NCI-H2029 treated with DMSO at 0.1 percent for 48 hours (cell line): Measurements from ENCODE around the gene PSMD8.
"Not testable (repeated sequence)": the region's sequence is repeated elsewhere in the genome, so short reads cannot be mapped to it uniquely, and the experiment has no call there.

Source experiments
- DNase-seq: peaks from one replicate; lab custom pipeline; 2025; lab: John Stamatoyannopoulos, UW

The PSMD8 gene

DNA sequence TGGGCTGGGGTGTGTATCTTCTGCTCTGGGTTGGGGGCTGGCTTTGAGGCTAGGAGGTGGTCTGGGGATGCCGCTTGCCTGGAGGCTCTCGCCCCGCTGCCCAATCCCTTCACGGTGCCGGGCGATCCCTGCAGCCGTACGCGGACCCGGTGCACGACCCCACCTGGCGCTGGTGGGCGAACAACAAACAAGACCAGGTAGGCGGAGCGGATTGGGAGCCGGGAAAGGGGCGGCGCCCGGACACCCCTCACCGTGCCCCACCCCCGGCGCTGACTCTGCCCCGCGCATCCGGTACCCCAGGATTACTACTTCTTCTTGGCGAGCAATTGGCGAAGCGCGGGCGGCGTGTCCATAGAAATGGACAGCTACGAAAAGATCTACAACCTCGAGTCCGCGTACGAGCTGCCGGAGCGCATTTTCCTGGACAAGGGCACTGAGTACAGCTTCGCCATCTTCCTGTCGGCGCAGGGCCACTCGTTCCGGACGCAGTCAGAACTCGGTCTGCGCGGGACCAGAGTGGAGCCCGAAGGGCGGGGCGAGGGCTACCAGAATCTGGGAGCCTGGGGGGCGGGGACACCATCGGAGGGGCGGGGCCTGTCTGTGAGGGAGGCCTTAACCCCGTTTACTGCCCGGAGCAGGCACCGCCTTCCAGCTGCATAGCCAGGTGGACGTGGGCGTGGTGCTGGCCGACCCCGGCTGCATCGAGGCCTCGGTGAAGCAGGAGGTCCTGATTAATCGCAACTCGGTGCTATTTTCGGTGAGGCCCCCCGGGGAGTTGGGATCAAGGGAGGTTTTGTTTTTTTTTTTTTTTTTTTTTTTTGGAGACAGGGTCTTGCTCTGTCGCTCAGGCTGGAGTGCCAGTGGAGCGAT is 12.1 kb upstream of the PSMD8 start:
- no peak for DNase-seq

DNA sequence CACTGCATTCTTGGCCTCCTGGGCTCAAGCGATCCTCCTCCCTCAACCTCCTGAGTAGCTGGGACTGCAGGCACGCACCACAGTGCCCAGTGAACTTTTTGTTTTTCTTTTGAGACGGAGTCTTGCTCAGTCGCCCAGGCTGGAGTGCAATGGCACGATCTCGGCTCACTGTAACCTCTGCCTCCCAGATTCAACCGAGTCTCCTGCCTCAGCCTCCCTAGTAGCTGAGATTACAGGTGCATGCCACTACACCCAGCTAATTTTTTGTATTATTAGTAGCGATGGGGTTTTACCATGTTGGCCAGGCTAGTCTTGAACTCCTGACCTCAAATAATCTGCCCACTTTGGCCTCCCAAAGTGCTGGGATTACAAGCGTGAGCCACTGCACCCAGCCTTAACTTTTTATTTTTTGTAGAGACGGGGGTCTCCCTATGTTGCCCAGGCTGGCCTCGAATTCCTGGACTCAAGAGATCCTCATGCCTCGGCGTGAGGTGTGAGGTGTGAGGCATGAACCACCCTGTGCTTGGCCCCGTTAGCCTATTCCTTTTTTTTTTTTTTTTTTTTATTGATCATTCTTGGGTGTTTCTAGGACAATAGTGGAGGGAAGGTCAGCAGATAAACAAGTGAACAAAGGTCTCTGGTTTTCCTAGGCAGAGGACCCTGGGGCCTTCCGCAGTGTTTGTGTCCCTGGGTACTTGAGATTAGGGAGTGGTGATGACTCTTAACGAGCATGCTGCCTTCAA is 11.3 kb upstream of the PSMD8 start:
- DNase-seq, result not testable (repeated sequence)

DNA sequence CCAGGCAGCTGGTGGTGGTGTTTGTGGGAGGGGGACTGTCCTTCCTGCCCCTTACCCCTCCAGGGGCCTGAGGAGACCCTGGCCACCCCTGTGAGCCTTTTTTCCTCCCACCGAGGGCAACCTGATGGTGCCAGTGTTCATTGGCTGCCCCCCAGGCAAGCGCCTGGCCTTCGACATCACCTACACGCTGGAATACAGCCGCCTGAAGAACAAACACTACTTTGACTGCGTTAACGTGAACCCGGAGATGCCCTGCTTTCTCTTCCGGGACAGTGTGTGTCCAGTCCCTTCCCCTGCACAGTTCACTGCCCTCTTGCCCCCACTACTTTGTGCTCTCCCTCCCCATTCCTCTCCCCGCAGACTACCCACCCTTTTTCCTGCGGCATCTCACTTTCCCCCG is 7.3 kb upstream of the PSMD8 start:
- no peak for DNase-seq

DNA sequence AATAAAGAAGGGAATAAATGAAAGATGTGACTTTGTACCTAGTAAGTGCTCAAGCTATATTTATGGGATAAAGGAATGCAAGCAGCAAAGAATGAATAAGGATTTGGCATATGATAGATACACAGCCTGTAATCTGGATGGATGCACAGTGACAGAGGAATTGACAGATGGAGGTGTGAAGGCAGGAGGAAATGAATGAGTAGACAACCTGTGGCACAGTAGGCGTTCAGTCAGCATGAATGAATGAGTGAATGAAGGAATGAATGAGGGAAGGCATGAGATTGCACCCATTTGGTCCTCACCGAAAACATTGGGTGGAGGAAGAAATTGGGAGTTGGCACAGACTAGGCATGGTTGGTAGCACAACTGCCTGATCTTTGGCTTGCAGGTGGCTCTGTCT is 4.8 kb upstream of the PSMD8 start:
- no peak for DNase-seq

DNA sequence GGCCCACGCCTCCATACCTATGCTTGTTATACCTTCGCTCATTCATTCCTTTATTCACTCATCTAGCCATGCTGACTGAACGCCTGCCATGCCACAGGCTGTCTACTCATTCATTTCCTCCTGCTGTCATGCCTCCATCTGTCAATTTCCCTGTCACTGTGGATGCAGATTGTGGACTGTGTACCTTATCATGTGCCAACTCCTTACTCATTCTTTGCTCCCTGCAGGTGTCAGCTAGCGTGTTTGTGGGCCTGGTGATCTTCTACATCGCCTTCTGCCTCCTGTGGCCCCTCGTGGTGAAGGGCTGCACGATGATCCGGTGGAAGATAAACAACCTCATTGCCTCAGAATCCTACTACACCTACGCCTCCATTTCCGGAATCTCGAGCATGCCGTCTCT is 4.1 kb upstream of the PSMD8 start:
- DNase-seq, result no peak

DNA sequence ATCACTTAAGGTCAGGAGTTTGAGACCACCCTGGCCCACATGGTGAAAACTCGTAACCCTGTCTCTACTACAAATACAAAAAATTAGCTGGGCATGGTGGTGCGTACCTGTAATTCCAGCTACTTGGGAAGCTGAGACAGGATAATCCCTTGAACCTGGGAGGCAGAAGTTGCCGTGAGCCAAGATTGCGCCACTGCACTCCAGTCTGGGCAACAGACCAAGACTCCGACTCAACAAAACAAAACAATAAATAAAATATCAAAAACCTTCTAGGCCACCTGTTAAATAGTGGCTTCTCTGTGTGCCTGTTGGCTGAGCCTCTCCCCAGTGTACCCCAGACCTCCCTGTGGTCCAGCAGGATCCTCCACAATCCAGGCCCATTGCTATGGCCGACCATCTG is 3.3 kb upstream of the PSMD8 start:
- DNase-seq, result no peak

DNA sequence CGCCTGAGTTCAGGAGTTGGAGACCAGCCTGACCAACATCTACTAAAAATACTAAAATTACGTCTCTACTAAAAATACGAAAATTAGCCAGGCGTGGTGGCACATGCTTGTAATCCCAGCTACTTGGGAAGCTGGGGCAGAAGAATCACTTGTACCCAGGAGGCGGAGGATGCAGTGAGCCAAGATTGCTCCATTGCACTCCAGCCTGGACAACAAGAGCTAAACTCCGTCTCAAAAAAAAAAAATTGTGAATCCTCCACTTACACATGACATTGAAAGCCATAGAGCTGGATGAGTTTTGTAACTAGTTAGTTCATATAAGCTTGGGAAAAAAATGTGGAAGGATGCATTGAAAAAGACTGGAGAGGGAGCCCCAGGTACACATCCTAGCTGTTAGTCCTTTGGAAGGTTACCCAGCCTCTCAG is 452 bp upstream of the PSMD8 start:
- no peak for DNase-seq

DNA sequence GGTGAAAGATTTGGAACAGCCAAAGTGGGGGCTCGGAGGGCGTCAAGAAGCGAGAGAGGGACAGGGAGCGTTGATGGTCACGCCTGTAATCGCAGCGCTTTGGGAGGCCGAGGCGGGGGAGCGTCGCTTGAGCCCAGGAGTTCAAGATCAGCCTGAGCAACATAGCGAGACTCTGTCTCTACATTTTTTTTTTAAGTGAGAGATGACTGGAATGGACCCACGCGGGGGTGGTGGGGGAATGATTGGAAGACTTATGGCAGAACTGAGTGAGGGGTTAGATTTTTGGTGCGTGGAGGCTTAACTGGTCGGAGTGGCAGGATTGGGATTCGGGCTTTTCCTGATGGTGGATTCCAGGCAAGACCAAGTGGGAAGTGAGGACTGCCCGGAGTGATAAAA is 725 bp downstream of the PSMD8 start:
- no peak for DNase-seq

DNA sequence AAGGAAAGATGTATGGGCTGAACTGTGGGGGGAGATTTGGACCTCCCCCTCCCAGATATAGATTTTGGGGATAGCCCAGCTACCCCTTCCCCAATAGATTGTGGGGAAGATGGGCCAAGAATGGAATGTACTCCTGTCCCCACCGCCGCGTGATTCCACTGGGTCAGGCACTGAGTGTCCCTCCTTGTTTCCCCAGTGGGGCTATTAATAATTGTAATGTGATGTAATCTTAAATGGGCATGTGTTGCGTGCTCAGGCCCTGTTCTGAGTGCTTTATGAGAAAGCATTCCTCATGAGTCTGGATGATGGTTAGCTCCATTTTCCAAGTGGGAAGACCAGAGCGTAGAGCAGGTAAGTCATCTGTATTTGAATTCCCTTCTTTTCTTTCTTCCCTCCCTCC is 1.4 kb downstream of the PSMD8 start:
- DNase-seq, result no peak

DNA sequence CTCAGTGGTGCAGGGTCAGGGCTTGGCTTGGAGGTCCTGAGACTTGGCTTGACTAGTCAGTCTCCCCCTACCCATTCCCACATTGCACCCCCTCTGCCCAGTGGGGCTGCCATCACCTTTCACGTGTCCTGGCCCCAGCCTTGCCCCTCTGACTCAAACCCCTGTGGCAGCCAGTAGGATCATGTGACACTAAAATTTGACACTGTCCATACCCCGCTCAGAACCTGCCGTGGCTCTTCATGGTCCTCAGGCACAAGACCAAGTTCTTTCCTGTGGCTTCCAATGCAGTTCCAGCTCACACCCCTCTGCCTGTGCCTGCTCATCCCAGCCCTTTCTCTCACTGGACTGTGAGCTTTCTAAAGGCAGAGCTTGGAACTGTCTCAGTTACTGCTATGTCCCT is 2.2 kb downstream of the PSMD8 start:
- no peak for DNase-seq

DNA sequence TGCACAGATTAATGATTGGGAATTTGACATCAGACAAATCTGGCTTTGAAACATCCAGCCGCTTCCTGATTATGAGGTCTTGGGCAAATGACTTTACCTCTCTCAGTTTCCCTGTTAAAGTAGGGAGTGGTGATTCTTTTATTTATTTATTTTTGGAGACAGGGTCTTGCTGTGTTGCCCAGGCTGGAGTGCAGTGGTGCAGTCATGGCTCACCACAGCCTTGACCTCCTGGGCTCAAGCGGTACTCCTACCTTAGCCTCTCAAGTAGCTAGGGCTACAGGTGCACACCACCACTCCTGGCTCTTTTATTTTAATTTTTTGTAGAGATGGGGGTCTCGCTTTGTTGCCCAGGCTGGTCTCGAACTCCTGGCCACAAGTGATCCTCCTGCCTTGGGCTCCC is 2.7 kb downstream of the PSMD8 start:
- no peak for DNase-seq

DNA sequence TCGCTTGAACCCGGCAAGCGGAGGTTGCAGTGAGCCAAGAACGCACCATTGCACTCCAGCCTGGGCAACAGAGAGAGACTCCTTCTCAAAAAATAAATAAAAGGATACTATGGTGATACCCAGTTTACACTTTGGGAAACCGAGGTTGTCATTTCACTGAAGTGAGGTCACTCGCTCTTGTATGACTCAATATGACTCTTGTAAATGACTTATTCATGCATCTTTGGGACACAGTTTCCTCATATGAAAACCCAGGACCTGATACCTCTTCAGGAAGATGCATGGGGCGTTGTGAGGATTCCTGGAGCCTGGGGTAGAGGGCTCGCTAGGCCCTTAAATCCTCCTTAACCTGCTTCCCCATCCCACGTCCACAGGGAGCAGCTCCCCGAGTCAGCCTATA is 4.5 kb downstream of the PSMD8 start:
- DNase-seq, result no peak

DNA sequence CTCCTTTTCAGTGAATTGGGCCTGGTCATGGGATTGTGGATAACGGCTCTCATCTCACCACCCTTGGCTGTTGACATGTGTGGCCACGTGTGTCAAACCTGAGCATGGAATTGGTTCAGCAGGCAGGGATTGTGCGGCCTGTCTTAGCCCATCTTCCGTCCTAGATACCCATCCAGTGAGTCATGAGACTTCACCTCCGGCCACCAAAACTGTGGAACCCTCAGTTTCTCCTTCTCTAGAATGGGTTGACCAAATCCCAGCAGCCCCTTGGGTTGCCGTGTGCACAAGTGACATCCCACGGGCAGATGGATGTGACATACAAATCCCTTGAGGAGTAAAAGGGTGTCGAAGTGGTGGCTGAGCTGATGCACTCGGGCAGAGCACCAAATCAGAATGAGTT is 6.8 kb downstream of the PSMD8 start:
- DNase-seq, result no peak

DNA sequence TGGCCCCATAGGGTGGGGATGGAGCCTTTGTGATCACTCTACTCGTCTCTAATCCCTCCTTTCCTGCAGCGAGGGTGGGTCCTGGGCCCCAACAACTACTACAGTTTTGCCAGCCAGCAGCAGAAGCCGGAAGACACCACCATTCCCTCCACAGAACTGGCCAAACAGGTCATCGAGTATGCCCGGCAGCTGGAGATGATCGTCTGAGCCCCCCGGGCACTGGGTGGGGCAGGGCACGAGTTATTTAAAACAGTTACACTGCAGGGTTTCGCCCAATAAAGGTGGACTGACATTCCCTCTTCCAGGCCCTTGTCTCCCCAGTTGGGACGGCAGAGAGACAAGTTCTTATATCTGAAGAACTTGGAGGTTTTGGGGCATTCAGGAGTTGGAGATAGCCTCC is 8.8 kb downstream of the PSMD8 start:
- DNase-seq, result no peak

DNA sequence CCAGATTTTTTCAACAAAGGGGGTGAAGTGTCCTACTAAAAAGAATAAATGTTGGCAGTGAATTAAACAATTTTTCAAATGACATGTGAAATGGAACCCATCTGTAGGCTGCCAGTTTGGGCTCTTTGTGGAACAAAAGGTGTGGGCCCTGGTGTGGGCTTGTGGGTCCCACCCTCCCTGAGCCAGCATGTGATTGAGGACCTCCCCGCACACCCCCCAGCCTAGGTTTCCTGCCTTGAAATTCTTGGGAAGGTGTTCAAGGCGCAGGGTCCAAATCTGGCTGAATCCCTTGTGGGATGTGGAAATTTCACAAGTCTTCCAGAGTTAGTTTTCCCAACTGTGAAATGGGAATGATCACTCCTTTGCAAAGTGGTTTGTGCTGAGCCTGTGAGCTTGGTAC is 9.4 kb downstream of the PSMD8 start:
- no peak for DNase-seq

DNA sequence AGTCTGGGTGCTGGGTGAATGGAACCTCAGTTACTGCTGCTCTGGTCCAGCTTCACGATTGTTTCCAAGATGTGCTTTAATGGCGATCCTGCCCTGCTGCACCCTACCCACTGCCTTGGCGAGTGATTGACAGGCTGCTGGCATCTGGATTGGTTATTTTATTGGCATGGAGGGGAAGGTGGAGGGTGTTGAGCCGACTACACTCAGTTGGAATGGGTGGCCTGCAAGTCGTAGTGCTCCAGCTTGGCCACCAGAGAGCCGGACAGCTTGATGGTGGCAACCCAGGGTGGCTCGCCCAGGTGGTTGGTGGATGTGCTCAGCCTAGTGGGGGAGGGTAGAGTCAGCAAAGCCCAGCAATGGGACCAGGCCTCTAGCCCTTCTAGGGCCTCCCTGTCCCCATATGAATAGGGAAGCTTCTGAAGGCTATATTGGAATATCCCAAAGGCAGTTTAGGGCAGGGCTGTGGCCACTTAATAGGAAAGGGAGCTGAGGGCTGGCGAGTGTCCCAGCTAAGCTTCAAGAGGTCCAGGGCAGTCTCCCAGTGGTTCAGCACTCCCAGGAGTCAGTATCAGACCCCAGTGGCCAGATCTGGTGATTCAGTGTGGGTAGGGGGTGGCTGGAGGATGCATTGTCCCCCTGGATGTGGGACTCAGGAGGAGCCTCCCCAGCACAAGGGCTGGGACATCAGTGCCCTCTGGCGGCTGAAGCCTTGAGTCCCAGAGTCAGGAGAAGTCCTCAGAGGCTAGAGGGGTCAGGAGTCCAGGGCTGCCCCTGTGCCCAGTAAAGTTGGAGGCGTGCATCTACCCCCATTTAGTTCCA is 10.0 kb downstream of the PSMD8 start:
- DNase-seq, result no peak

DNA sequence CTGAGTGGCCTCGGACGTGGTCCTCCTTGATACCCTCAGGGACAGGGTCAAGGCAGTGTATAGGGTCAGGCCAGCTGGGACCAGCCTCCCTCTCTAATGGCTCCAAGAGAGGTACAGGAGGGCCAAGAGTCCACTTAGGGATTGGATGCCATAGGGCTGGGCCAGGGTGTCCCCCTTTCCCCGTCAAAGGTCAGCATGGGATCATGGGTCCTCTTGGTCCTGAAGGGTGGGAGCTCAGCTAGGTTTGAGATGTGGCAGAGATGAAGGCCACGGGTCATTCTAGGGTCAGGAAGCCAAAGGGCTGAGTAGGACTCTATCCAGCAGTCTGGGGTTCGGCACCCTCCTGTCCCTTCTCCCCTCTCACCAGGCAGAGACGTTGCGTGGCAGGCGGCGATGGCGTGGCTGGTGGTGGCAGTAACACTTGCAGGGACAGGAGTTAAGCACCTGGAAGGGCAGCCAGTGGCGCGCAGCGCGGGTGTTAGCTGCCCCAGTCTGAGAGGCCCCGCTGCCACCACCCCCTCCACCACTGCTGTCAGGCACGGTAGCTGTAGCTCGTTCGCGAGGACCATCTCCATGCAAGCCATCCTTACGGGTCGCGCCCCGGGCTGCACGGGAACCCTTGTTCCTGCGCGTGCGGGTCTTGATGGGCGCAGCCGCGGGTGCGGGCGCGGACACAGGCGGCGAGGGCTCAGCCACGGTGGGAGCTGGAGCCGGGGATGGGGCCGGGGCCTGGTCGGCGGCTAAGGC is 10.9 kb downstream of the PSMD8 start:
- DNase-seq, result no peak

DNA sequence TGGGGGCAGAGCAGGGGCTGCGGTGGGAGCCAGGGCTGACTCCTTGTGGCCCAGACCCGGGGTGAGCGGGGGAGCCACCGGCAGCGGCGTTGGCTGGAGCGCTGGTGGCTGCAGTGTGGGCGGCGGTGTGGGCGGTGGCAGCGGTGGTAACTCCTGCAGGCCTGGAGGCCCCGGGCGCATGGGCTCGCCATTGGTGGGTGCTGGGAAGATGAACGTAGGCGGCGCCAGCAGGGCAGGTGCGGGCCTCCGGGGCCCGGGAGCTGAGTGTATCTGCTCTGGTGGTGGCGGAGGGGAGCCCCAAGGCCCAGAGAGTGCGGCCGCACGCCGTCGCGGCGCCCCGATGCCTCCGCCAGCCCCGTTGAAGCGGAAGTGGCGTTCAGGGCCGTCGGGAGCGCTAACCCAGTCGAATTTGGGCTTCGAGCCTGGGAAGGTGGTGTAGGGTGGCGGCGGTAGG is 11.5 kb downstream of the PSMD8 start:
- no peak for DNase-seq

DNA sequence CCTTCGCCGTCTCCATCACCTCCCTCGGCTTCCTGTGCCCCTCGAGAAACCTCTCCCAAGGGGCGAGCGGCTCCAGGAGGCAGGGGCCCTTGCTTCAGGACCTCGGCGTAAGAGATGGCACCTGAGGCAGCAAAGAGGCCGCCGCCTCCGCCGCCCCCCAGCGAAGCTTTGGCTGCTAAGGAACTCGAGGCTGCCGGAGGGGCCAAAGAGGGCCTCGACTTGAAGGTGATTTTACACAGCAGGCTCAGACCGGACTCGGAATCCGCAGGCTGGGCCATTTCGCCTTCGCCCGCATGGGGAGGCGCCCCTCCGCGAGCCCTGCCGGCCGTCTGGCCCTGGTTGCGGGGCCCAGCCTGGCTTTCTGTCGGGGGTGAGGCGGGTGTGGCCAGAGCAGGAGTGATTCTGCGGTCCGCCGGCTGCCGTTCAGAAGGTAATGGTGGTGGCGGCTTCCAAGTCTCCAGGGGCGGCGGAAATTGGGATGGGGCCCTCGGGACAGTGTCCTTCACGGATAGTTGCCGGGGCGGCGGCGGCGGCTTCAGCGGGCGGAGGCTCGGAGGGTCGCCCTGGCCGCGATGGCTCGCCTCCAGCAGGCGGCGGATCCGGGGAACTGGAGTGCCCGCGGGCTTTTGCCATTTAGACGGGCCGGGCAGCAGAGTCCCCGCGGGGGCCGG is 12.1 kb downstream of the PSMD8 start:
- DNase-seq, result no peak

DNA sequence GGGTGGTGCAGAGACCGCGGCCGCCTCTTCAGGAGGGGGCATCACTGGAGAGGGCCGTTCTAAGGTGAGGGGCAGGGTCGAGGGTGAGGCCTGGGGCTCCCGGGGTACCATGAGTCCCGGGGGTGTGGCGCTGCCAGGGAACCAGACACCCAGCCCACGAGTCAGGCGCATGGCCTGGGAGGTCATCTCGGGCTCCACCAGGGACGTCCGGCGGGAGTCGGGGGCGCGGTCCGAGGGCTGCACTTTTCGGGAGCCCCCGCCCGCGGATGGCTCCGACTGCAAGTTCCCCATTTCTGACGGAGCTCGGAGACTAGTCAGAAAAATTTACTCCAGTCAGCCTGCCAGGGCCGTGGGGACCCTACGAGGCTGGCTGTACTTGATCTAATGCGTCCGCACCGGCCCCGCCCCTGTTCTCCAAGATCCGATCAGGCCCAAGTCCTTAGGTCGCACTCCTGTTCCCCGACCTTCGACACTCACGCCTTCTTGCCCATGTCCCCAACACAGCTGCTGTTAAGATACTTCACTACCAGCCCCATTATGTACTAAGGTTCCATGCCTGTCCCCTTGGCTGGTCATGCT is 12.7 kb downstream of the PSMD8 start:
- DNase-seq, result no peak
